Fibroblast of gingiva (primary cell): ENCODE results near the gene IRF5.
"Not testable (repeated sequence)": the region's sequence is repeated elsewhere in the genome, so short reads cannot be mapped to it uniquely, and the experiment has no call there.

Experiments used
- DNase-seq: peaks from one replicate; pipeline ENCODE4 v3.0.0-alpha.2; 2011; ENCODE audit warnings: low read depth

Gene IRF5

GRCh38 chr7:128939861-128940410 lies 2.2 kb downstream of the IRF5 start:
- no peak for DNase-seq

- DNase-seq: no peak
These were observed 3.0 kb downstream of the IRF5 start for GRCh38 chr7:128940494-128941322.

- DNase-seq: no peak
These were observed 3.7 kb downstream of the IRF5 start for GRCh38 chr7:128941323-128941890.

- DNase-seq: no peak
These were observed 4.3 kb downstream of the IRF5 start for GRCh38 chr7:128941946-128942526.

GRCh38 chr7:128943251-128943650 lies 5.5 kb downstream of the IRF5 start:
- not testable (repeated sequence) for DNase-seq

- no peak for DNase-seq
These were observed 6.9 kb downstream of the IRF5 start for GRCh38 chr7:128944487-128945236.

GRCh38 chr7:128945668-128946366 lies 8.1 kb downstream of the IRF5 start:
- no peak for DNase-seq

GRCh38 chr7:128946936-128947830 lies 9.5 kb downstream of the IRF5 start:
- DNase-seq: no peak

GRCh38 chr7:128947854-128948253 lies 10.1 kb downstream of the IRF5 start:
- DNase-seq: no peak

GRCh38 chr7:128948312-128948973 lies 10.7 kb downstream of the IRF5 start:
- DNase-seq: peak; percentile 14

GRCh38 chr7:128948976-128949760 lies 11.4 kb downstream of the IRF5 start:
- DNase-seq: no peak

GRCh38 chr7:128951296-128951695 lies 13.6 kb downstream of the IRF5 start:
- DNase-seq: no peak

GRCh38 chr7:128954150-128954549 lies 16.4 kb downstream of the IRF5 start:
- DNase-seq: no peak

- DNase-seq: peak; percentile 50
These were observed 17.4 kb downstream of the IRF5 start for GRCh38 chr7:128954830-128955802.

- no peak for DNase-seq
These were observed 18.3 kb downstream of the IRF5 start for GRCh38 chr7:128955981-128956380.

- DNase-seq: no peak
These were observed 21.6 kb downstream of the IRF5 start for GRCh38 chr7:128959296-128959695.

- no peak for DNase-seq
These were observed 23.4 kb downstream of the IRF5 start for GRCh38 chr7:128961030-128961659.

GRCh38 chr7:128962899-128963298 lies 25.2 kb downstream of the IRF5 start:
- no peak for DNase-seq
